GM20431 (cell line): ENCODE measurements around the gene SLC13A3.

ENCODE experiments used
- in situ Hi-C: fragments of 300-500 bp; cut with MseI, MboI; formaldehyde crosslinking; loops from one replicate; pipeline ENCODE4 v1.15.0; 2020; ENCODE audit warnings: low sequenced_read_pairs; ENCODE audit not compliant: unreplicated experiment

Gene SLC13A3

DNA sequence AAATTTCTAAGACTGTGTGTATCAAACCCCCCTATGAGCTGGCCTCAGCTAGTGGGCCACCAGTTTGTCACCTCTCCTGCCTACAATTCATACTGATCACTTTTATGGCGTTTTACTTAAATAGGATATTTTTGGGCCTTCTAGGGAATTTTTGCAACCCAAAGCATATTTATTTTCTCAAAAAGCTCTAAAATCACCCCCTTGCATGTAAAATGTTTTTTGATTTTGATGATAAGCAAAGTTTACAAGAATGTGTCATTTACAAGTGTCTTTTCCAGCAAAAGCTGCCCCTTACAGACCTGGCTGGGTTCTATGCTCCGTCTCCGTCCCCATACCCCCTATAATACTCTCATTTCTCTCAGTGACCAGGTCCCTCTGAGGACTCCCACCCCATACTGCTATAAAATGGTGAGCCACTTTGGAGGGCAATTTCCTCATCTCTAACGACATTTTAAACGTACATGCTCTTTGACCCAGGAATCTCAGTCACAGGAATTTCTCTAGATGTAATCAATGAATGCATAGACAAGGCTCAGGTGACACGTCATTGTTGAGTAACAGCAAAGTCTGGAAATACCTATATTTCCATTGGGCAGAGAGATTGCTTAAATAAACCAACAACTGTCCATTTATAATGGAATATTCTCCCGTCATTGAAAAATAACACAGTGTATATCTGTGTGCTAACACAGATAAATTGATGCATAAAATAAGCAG, 86.9 kb downstream of the SLC13A3 start:
- in situ Hi-C loops, result no loop called here

DNA sequence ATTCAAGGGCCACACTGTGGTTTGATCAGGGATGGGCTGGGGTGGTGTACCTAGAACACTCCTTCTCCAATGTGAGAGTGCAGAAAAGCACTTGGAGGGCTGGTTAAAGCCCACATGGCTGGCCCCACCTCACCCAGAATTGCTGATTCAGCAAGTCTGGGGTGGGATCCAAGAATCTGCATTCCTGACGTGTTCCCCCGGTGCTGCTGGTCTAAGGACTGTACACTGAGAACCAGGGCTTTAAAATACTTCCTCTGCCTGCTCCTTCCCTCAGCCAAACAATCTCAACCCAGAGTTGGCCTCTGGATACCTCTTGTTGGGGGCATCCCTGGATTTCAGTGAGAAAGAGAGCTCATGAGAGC, 87.4 kb downstream of the SLC13A3 start:
- in situ Hi-C loops, result no loop called here

DNA sequence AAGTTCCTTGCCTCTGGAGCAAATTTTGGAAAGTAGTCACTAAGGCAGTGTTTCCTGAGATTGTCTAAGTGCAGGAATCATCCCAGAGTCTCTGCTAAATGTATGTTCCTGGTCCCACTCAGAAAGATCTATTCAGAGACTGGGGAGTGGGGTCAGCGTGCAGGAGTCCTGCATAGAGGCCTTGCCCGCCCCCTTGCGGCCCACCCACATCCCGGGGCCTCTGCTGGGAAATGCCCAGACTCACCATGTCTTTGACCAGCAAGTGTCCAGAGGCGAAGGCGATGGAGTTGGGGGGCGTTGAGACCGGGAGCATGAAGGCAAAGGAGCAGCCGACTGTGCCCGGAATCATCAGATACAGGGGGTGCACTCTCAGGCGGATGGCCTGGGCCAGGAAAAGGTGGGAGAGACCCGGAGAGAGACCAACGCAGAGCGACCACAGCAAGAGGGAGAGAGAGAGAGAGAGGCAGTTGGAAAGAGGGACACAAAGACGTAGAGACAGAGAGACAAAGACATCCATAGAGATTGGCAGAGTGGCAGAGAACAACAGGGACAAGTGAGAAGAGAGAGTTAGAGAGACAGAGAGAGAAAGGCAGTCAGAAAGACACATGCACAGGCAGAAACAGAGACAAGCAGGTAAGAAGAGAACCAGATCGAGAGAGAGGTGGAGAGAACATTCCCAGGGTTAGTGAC, 87.9 kb downstream of the SLC13A3 start:
- in situ Hi-C loops, result no loop called here

DNA sequence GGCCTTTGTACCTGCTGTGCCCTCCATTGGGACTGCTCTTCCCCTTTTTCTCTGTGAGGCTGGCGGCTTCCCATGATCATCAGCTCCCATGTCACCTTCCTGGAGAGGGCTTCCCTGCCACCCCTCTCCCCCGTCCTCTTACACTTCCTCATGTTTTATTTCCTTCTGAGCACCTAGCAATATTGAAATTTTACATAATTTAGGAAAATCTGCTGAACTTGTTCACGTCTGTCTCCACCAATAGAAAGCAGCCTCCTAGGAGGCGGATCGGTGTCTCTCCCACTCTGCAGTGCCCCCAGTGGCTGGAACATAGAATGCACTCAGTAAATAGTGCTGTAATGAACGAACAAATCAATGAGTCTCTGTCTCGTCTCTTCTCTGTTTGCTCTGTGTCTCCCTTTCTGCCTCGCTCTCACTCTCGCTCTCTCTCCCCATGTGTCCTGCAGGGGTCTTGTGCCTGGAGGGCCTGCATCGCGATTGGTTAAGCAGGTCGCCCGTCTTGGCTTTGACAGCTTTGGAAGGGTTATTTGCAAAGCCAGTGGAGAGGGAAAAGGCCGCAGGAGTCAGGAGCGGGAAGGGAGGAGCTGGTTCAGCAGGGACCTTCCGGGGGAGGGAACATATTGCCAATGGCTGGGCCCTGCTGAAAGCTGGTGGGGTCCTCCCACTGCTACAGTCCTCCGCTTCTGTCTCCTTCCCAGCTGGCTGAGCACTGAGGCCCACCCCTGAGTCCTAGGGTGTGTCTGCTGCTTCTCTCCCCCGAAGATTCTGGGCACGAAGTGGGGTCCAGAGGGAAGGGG, 88.7 kb downstream of the SLC13A3 start:
- in situ Hi-C loops, result no loop called here

DNA sequence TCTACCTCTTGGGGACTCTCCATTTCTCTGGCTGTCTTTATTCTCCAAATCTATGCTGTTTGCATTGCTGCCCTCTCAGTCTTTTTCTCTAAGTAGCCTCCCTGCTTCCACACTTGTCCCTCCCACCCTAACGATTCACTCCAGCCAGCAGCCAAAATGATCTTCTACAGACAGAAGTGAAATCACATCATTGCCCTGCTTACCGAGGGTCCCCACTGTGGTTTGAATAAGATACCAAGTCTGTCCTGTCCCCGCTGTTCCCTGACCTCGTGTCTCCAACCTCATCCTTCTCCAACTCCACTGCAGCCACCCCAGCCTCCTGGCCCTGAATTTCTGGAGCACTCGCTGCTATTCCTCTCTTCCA, 89.3 kb downstream of the SLC13A3 start:
- in situ Hi-C loops, result no loop called here

DNA sequence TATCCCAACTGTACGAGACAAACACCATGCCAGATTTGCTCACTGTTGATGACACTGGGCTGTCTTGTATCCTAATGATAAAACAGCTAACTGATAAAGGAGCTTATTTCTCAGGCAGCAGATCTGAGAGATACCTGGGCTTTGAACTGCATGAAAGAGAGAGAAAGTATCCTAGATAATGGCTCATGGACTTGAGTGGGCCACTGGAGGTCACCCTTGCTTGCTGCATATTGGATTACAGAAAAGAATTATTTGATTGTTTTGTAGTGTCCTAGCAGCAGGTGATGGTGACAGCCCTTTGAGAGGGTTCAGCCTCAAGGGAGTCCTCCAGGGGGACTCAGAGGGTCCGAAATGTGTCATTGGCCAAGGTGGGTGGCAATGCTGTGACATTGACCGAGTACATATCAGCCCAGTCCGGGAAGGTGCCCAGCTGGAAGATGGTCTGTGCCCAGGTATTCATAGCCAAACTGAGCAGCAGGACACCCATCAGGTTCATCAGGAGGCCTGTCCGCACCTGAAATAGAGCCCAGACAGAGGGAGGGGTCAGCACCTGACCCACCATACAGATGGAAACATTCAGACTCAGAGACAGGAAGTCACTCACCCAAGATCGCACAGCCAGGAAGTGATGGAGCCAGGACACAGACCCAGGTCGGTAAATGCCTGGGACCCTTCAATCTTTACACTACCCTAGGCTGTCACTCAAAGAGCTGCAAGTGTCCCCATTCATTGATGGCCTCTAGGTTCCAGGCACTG, 91.4 kb downstream of the SLC13A3 start:
- in situ Hi-C loops, result no loop called here

DNA sequence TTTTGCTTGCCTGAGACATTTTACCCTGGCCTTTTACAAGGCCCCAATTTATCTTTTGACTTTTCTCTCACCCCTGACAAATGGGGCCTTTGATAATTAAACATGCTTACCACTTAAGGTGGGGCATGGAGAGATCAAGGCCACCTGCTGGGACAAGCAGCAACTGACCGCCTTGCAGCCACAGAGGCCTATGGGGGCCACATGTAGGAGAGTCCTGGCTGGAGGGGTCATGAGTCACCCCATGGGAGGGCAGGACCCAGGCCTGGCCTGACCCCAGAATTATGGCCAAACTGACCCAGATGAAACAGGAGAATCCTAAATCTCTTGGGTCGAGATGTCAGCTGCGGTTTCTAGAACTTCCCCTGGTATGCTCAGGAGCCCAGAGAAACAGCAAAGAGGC, 92.3 kb downstream of the SLC13A3 start:
- in situ Hi-C loops, result no loop called here

DNA sequence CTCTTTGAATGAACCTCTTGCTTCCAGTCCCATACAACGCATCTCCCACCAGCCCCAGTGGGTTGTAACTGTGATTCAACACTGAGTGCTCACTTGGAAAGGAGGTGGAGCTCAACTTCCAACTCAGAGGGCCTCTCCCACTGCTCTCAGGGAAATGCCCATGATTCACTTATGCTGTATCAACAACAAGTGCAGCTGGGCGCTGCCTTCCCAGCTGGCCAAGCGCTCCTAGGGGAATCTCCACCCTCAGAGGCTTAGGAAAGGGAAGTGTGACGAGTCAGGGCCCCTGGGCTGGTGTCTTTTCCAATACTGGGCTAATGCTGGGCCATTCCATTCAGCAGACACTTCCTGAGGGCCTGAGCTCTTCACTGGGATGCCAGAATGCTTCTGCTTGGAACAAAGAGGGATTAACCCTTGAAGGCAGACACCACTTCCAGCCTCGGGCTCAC, 92.7 kb downstream of the SLC13A3 start:
- in situ Hi-C loops, result no loop called here

DNA sequence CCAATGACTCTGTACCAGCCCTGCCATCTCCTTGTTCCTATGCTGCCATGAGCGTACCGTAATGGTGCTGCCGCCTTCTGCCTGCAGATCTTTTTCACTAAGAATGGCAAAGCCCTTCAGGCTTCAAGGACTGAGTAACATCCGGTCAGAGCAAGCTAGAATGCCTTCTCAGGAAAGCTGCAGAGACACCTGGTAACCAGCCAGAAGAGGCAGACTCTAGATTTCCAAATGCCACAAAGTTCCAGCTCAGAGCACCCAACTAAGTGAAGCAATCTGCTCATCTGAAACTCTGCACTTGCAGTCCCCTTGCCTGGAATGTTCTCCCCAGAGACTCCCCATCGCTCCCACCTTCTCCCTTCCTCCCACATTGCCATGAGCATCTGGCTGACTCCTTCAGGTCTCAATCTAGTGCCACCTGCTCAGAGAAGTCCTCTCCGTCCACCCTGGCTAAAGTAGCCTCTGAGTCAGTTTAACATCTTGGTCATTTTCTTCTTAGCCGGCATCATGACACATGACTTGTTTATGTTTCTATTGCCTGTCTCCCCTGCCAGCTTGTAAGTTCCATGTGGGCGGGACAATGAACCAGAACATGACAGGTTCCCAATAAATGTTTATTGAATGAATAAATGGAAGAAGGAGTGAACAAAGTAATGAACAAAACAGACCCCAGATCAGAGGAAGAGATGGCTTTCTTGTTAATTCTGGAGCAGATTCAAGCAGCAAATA, 93.9 kb downstream of the SLC13A3 start:
- in situ Hi-C loops, result no loop called here

DNA sequence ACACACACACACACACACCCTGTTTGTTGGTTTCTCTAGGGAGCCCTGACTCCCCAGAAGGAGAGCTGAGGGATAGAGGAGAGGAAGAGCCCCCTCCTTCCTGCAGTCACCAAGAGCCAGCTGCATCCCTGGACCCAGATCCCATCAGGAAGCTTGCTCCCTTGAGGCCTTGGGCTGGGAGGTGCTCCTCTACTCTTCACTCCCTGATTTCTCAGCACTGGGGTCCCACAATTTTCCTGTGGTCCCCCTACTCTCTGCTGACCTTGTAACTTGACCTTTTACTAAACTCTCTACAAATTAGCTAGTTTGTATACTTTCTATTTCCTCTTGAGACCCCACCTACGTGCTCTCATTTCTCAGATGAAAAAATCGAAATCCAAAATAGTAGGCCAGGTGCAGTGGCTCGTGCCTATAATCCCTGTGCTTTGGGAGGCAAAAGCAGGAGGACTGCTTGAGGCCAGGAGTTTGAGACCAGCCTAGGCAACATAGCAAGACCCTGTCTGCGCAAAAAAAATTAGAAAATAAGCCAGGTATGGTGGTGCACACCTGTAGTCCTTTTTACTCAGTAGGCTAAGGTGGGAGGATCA, 95.8 kb downstream of the SLC13A3 start:
- in situ Hi-C loops, result no loop called here

DNA sequence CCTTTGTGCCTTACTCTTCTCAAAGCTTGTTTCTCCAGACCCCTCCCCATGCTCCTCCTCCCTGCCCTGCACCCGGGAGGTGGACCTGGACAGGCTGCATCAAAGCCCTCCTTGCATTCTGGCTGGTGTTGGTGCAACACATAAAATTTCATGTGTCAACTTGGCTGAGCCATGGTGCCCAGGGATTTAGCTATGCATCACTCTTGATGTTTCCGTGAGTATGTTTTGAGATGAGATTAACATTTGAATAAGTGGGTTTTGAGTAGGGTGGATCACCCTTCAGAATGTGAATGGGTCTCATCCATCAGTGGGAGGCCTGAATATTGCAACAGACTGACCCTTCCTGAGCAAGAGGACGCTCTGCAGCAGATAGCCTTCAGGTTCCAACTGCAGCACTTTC, 96.4 kb downstream of the SLC13A3 start:
- in situ Hi-C loops, result no loop called here

DNA sequence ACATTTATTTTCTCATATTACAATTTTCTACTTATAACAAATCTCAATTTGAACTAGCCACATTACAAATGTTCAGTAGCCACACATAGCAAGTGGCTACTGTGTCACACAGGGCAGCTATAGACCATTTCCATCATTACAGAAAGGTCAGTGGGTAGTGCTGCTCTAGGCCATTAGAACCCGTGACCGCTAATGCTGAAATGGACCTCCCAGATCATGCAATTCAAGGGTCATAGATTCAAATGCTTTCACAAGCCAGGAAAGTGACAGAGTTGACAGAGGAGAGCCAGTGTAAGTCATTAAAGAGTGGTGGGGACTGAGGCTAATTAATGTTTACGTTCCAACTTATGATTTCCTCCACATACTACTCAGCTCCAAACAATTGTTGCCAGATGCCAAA, 97.3 kb downstream of the SLC13A3 start:
- in situ Hi-C loops, result no loop called here

DNA sequence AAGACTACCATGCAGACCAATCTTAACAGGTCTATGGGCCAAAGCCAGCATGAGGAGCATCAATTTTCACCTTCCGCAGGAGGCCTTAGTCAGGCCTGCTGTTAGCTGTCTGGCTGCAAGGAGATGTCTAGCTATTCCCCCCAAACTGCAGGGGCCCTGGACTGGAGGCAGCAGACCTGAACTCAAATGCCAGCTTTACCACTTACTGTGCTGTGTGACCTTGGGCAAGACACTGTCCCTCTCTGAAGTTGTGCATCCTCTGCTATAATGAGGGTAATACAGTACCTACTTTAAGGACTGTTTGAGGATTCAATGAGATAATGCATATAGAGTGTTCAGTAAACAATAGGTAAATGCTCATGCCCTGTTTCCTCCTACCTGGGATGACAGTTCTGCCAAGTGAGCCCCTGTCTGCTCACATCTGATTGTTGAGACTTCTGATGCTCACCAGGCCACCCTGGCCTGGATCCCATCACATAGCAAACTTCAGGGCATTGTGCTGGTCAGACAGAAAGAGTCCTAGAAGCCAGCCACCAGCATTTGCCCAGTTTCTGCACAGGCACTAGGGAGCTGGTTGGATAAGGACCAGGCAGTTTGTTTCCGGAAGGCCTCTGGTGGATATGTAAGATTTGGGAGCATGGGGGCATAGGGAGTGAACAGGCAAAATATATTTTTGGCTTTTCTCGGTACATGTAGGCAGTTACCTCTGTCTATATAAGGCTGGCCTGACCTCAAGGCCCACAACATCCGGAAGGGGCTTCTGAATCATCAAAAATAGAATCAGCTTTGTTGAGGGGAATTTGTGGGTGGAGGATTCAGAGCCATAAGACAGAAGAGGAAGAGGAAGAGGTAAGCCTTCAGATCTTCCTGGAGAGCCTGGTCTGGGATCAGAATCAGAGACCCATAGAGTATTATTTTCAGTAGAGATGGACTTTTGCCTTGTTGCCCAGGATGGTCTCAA, 98.5 kb downstream of the SLC13A3 start:
- in situ Hi-C loops, result no loop called here

DNA sequence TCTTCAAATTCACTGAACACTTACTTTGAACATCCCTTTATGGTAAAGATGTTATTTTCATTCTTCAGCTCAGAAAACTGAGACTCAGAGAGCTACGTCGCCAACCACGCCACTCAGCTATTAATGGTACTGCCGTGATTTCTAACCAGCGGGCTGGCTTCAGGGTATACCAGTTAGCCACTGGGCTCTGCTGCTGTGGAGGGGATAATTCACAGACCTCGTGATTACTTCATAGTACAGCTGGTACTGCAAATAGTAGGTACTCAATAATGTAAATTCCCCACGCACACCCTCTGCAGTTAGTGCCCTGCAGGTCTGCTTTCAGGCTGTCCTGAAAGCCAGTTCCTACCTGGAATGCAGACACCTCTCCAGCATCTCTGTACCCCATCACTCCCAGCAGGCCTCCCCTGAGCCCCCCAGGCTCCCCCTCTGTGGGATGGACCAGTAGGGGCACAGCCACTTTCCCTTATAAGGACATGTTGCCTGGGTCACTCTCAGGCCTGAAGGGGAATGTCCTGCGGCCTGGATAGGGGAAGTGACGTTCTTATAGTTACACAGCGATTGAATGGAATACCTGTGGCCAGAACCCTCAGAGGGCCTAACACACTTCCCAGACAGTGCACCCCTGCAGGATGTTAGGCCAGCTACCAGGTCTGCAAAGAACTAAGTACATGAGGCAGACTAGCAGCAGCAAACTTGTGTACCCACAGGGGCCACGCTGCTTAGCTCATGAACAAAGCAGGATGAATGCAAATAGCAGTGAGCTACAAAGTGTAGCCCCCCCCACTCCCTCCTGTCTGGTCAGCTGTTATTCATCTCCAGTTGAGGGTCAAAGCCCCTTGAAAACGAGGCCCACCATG, 99.5 kb downstream of the SLC13A3 start:
- in situ Hi-C loops, result no loop called here

DNA sequence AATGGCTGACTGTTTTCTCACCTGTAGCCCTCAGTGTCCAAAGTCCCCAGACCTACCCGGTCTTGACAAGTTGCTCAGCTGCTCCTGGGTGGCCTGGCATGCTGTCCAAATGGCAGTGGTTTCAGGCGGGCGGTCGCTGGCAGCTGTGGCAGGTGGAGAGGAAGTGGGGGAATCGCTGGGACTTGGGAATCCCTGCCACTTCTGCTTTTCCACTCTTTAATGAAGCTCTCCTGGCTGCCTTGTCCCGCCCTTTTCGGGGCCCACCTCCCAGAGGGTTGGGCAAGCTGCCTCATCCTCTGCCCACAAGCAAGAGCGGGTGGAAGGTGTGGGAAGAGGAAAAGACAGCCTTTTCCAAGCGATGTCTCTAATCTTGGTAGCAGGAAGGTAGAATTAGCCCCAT, 100.8 kb downstream of the SLC13A3 start, which contains the start of gene OCSTAMP:
Gene OCSTAMP (minus strand): TSS at position 194 of the 400 bp plus-strand sequence. CDS start 94 bp downstream, at position 100.
- in situ Hi-C loops, result no loop called here

DNA sequence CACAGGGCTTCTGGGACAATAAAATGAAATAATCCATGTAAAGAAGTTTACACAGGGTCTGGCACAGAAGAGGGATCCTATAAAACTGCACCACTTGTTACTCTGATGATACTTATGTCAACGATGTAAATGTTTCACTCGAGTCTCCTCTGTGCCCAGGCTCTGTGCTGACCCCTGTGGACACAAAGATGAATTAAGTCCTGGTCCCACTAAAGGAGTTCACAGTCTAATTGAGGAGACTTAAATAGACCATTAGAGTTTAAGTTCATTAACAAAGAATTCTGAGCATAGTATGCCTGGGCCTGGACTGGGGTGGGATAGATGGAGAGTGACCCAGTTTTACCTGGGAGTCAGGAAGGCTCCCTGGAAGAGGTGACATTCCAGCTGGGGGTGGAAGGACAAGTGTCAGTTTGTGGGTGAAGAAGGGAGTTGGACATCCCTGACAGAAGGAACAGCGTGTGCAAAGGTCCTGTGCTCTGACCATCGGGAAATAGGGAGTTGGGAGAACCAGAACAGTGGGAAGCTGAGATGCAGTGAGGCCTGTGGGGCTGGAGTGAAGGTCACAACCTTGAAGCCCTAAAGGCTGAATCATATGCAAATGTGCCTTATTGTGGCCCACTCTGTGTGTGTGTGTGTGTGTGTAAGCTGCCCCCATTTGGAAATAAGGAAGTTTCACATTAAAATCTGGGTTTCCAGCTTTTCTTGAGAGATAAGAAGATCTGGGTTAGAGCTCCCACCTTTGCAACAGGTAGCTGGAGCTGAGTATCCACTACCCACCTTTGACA, 101.9 kb downstream of the SLC13A3 start:
- in situ Hi-C loops, result no loop called here

DNA sequence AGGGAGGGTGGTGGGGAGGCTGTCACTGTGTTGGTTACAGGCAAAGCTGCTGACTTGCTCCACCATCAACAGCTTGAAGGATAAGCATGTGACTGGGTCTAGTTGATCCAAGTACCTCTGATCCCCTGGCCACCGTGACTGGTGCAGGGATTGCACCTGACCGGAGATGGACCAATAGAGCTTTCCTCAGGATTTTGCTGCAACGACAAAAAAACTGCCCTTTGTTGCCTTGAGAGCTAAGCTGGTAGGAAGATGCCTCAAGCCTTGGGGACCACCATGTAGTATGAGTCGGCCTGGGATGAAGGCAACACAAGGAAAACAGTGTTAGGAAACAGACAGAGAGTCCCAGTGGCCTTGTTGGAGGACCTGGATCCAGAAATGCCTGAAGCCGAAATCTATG, 102.6 kb downstream of the SLC13A3 start:
- in situ Hi-C loops, result no loop called here
